Keratinocyte (primary cell): Measurements from ENCODE around the gene UBE2C. TPM values are rescaled to one million over a fixed set of nuclear protein-coding genes. Genes with fewer than 3 reads are reported as not detected.

Source experiments
- DNase-seq: peaks from one replicate; pipeline ENCODE4 v3.0.0-alpha.2; 2011; ENCODE audit warnings: low read depth, missing footprints, low spot score
- FAIRE-seq: peaks from 2 replicates; lab custom pipeline; 2011; peaks lifted over from hg19 to GRCh38; lab: Jason Lieb, UNC
- H2AFZ ChIP-seq: 2 replicates; pipeline ENCODE4 v1.6.0; 2012; ENCODE audit warnings: low read length, control low read depth, inconsistent platforms; ENCODE audit not compliant: control insufficient read depth
- H3K27ac ChIP-seq: 2 replicates; pipeline ENCODE4 v1.5.1; 2011; ENCODE audit warnings: low read length; ENCODE audit not compliant: control insufficient read depth, insufficient read depth
- H3K27me3 ChIP-seq: 3 replicates; pipeline ENCODE4 v1.6.0; 2011; ENCODE audit warnings: low read length; ENCODE audit not compliant: control insufficient read depth, insufficient read depth; ENCODE audit errors: extremely low read depth
- H3K36me3 ChIP-seq, 2 experiments: 2 replicates in 1 of 2; 3 replicates in 1 of 2; pipeline ENCODE4 v1.5.1; 2011; ENCODE audit warnings: low read length in 2 of 2, mild to moderate bottlenecking in 1 of 2; ENCODE audit not compliant: control insufficient read depth in 2 of 2, insufficient read depth in 2 of 2; ENCODE audit errors: extremely low read depth in 1 of 2
- H3K4me1 ChIP-seq: 3 replicates; pipeline ENCODE4 v1.5.1; 2011; ENCODE audit warnings: low read length; ENCODE audit not compliant: control insufficient read depth, insufficient read depth; ENCODE audit errors: extremely low read depth
- H3K4me2 ChIP-seq: 3 replicates; pipeline ENCODE4 v1.6.0; 2011; ENCODE audit warnings: low read depth, low read length; ENCODE audit not compliant: control insufficient read depth, insufficient read depth; ENCODE audit errors: extremely low read depth
- H3K4me3 ChIP-seq, 3 experiments: fragments of 200-600 bp in 1 of 3; sonication (generic) in 1 of 3; 2 replicates in 2 of 3; 3 replicates in 1 of 3; pipeline ENCODE4 v1.5.1; 2011 to 2016; ENCODE audit warnings: low read length in 3 of 3, mild to moderate bottlenecking in 3 of 3, control low read depth in 2 of 3, inconsistent platforms in 1 of 3, low read depth in 1 of 3, mixed read lengths in 1 of 3, mixed run types in 1 of 3, moderate library complexity in 1 of 3; ENCODE audit not compliant: control insufficient read depth in 2 of 3, insufficient read depth in 2 of 3; ENCODE audit errors: extremely low read depth in 1 of 3
- H3K79me2 ChIP-seq: 2 replicates; pipeline ENCODE4 v1.6.0; 2012; ENCODE audit warnings: low read length; ENCODE audit not compliant: control insufficient read depth, insufficient read depth
- H3K9ac ChIP-seq: 3 replicates; pipeline ENCODE4 v1.6.0; 2011; ENCODE audit warnings: low read length; ENCODE audit not compliant: control insufficient read depth, insufficient read depth; ENCODE audit errors: extremely low read depth
- H3K9me1 ChIP-seq: 3 replicates; pipeline ENCODE4 v1.6.0; 2011; ENCODE audit warnings: low read length; ENCODE audit not compliant: control insufficient read depth, insufficient read depth; ENCODE audit errors: extremely low read depth
- H3K9me3 ChIP-seq: 2 replicates; pipeline ENCODE4 v1.5.1; 2012; ENCODE audit warnings: low read depth, low read length; ENCODE audit not compliant: control insufficient read depth
- H4K20me1 ChIP-seq: 3 replicates; pipeline ENCODE4 v1.6.0; 2011; ENCODE audit warnings: low read length; ENCODE audit not compliant: control insufficient read depth, insufficient read depth; ENCODE audit errors: extremely low read depth
- EZH2 ChIP-seq: IDR thresholded peaks from one replicate; pipeline ENCODE4 v1.6.1; 2012; ENCODE audit warnings: inconsistent platforms, mild to moderate bottlenecking, low read length, moderate library complexity
- dilution Hi-C: fragments of 300-500 bp; cut with MboI; formaldehyde crosslinking; loops from one replicate; pipeline ENCODE4 v1.7.0; 2020; ENCODE audit warnings: low sequenced_read_pairs; ENCODE audit not compliant: extremely low pct_ligation_motif_present
- polyA plus RNA-seq, 5 experiments: library from polyadenylated mRNA; depleted of rRNA in 3 of 5; stranded (reverse) in 3 of 5; stranded (forward) in 1 of 5; unstranded in 1 of 5; fragments of >200 nt; gene quantifications; 1 replicate in 1 of 5; 2 replicates in 3 of 5; 3 replicates in 1 of 5; pipeline versions ENCODE4 v1.2.1 to v1.2.3, GENCODE V29; 2011 to 2012; ENCODE audit warnings: missing spikeins in 2 of 5, low read depth in 1 of 5, low replicate concordance in 1 of 5
- TF ChIP-seq, protein P1 (sequence below), 3 experiments: IDR thresholded peaks in 1 of 3; conservative IDR thresholded peaks in 1 of 3; optimal IDR thresholded peaks in 1 of 3; 2 replicates in 2 of 3; 3 replicates in 1 of 3; pipeline versions ENCODE3 to v1.5.1; 2011; ENCODE audit warnings: low read length in 3 of 3, mild to moderate bottlenecking in 3 of 3, moderate library complexity in 2 of 3, control low read depth in 1 of 3, inconsistent platforms in 1 of 3; ENCODE audit not compliant: insufficient read depth in 2 of 3; ENCODE audit errors: extremely low read depth in 1 of 3

Gene UBE2C
- polyA plus RNA-seq, 1 donor (not counting 4 experiments of a cell fraction or from before 2014, with no cell fraction given), result 46.6 TPM

- Histone ChIP-seq H3K36me3 (no peaks in the 10 kb centered on the region), H3K4me1 (no peaks in the 10 kb centered on the region), H4K20me1 (no peaks in the 10 kb centered on the region), H3K79me2 (no peaks in the 10 kb centered on the region), H3K4me2 (no peak overlapping the region), H3K9me3 (no peaks in the 10 kb centered on the region), H3K9ac (no peak overlapping the region), H3K27ac (no peak overlapping the region), H3K27me3 (no peaks in the 10 kb centered on the region), H3K9me1 (no peaks in the 10 kb centered on the region), H2AFZ (no peak overlapping the region), H3K4me3 (no peak overlapping the region)
- DNase-seq (no peak), FAIRE-seq (no peak)
- TF ChIP-seq EZH2, result no peak
- TF ChIP-seq, protein P1, sequence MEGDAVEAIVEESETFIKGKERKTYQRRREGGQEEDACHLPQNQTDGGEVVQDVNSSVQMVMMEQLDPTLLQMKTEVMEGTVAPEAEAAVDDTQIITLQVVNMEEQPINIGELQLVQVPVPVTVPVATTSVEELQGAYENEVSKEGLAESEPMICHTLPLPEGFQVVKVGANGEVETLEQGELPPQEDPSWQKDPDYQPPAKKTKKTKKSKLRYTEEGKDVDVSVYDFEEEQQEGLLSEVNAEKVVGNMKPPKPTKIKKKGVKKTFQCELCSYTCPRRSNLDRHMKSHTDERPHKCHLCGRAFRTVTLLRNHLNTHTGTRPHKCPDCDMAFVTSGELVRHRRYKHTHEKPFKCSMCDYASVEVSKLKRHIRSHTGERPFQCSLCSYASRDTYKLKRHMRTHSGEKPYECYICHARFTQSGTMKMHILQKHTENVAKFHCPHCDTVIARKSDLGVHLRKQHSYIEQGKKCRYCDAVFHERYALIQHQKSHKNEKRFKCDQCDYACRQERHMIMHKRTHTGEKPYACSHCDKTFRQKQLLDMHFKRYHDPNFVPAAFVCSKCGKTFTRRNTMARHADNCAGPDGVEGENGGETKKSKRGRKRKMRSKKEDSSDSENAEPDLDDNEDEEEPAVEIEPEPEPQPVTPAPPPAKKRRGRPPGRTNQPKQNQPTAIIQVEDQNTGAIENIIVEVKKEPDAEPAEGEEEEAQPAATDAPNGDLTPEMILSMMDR (optimal IDR thresholded peaks at IDR 0.05 in 1 of 3, IDR thresholded peaks at IDR 0.05 in 1 of 3, conservative IDR thresholded peaks at IDR 0.05 in 1 of 3; ENCODE audit: extremely low read depth in 1 of 3, insufficient read depth in 2 of 3, low read length in 3 of 3), result no peak
- dilution Hi-C loops, result no loop called here
Measured at GRCh38 chr20:45765307-45765875, 47.1 kb upstream of the UBE2C start.

DNA sequence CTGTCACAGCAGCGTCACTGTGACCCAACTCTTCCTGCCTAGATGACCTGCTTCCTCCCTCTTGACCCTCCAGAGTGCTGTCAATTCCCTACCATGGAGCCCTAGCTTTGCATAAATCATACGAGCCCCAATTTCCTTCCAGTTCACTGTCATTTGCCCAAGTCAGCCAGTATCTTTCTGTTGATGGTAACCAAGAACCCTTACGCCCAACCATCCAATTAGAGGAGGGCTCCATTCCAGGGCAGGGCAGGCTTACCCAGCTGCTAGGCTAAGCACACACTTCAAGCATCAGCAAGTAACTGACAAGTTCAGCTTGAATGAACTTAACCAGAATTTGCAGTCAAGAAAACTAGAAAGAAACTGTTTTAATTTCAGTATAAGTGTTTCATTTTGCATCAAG, 46.5 kb upstream of the UBE2C start:
- H2AFZ ChIP-seq, result no peak overlapping the region
- FAIRE-seq, result no peak
- H3K36me3 ChIP-seq, result no peaks in the 10 kb centered on the region
- no peak overlapping the region for H3K9ac ChIP-seq
- no peaks in the 10 kb centered on the region for H3K4me1 ChIP-seq
- H3K27me3 ChIP-seq, result no peaks in the 10 kb centered on the region
- no peak overlapping the region for H3K4me3 ChIP-seq
- H4K20me1 ChIP-seq, result no peaks in the 10 kb centered on the region
- H3K9me3 ChIP-seq, result no peaks in the 10 kb centered on the region
- no peak overlapping the region for H3K27ac ChIP-seq
- dilution Hi-C loops, result no loop called here
- H3K4me2 ChIP-seq, result no peak overlapping the region
- no peak for TF ChIP-seq EZH2
- TF ChIP-seq, protein P1 (optimal IDR thresholded peaks at IDR 0.05 in 1 of 3, IDR thresholded peaks at IDR 0.05 in 1 of 3, conservative IDR thresholded peaks at IDR 0.05 in 1 of 3; ENCODE audit: extremely low read depth in 1 of 3, insufficient read depth in 2 of 3, low read length in 3 of 3), result no peak
- no peaks in the 10 kb centered on the region for H3K9me1 ChIP-seq
- no peak for DNase-seq
- H3K79me2 ChIP-seq, result no peaks in the 10 kb centered on the region
